ACHN (cell line): ENCODE data around the gene MYO5A.
"Not testable (repeated sequence)": the region's sequence is repeated elsewhere in the genome, so short reads cannot be mapped to it uniquely, and the experiment has no call there.

Experiments
- DNase-seq: peaks from one replicate; pipeline ENCODE4 v3.0.0-alpha.2; 2015
- in situ Hi-C: cut with HindIII; loops from 2 replicates; pipeline ENCODE4 v1.10.0; 2017; ENCODE audit warnings: low sequenced_read_pairs, low pct_ligation_motif_present, low pct_unique_long_range_greater_than_20kb

MYO5A gene

GRCh38 chr15:52290800-52291199 lies 237.9 kb downstream of the MYO5A start:
- DNase-seq: no peak
- in situ Hi-C loops: no loop called here

- in situ Hi-C loops: no loop called here
- DNase-seq: no peak
These were observed 238.4 kb downstream of the MYO5A start for GRCh38 chr15:52290329-52290728.

GRCh38 chr15:52289629-52290081 lies 239.0 kb downstream of the MYO5A start:
- DNase-seq: no peak
- in situ Hi-C loops: no loop called here

GRCh38 chr15:52288986-52289385 lies 239.7 kb downstream of the MYO5A start:
- in situ Hi-C loops: no loop called here
- DNase-seq: no peak

- in situ Hi-C loops: no loop called here
- DNase-seq: no peak
These were observed 240.4 kb downstream of the MYO5A start for GRCh38 chr15:52288051-52288942.

GRCh38 chr15:52287114-52287513 lies 241.6 kb downstream of the MYO5A start:
- no peak for DNase-seq
- in situ Hi-C loops: no loop called here

- in situ Hi-C loops, DNase-seq: not testable (repeated sequence)
These were observed 242.7 kb downstream of the MYO5A start for GRCh38 chr15:52285941-52286340.

GRCh38 chr15:52284164-52284563 lies 244.5 kb downstream of the MYO5A start:
- in situ Hi-C loops: no loop called here
- peak; percentile 3 for DNase-seq

- in situ Hi-C loops: no loop called here
- no peak for DNase-seq
These were observed 245.4 kb downstream of the MYO5A start for GRCh38 chr15:52283281-52283680.

- DNase-seq: no peak
- in situ Hi-C loops: no loop called here
These were observed 246.3 kb downstream of the MYO5A start for GRCh38 chr15:52282418-52282817.

- in situ Hi-C loops: no loop called here
These were observed 247.3 kb downstream of the MYO5A start for GRCh38 chr15:52281085-52282035.

GRCh38 chr15:52280326-52281084 lies 248.2 kb downstream of the MYO5A start:
- in situ Hi-C loops: no loop called here
- no peak for DNase-seq

More at GRCh38 chr15:52281085-52282035, 247.3 kb downstream of the MYO5A start:
- DNase-seq: no peak

GRCh38 chr15:52278636-52279367 lies 249.9 kb downstream of the MYO5A start:
- DNase-seq: no peak
- in situ Hi-C loops: no loop called here

- DNase-seq: no peak
- in situ Hi-C loops: no loop called here
These were observed 250.5 kb downstream of the MYO5A start for GRCh38 chr15:52278135-52278534.

GRCh38 chr15:52277575-52277974 lies 251.1 kb downstream of the MYO5A start:
- DNase-seq: no peak
- in situ Hi-C loops: no loop called here

- in situ Hi-C loops: no loop called here
These were observed 252.4 kb downstream of the MYO5A start for GRCh38 chr15:52276256-52276770.

GRCh38 chr15:52263563-52264282 lies 265.0 kb downstream of the MYO5A start:
- no peak for DNase-seq
- in situ Hi-C loops: loop anchor here (25.0 kb wide), 1 partner anchor 474 kb away; no protein-coding TSS in a partner anchor

More at GRCh38 chr15:52276256-52276770, 252.4 kb downstream of the MYO5A start:
- DNase-seq: no peak
